ENCODE results near the gene ATF3.

- TF ChIP-seq TSHZ2 (CRISPR knock-in tag; IDR thresholded peaks at IDR 0.05) (peak; percentile 88), PATZ1 (CRISPR knock-in tag; IDR thresholded peaks at IDR 0.05; ENCODE audit: borderline replicate concordance) (0 out of 2 replicates have a peak, but pooled peaks have one; percentile 13), RARB (CRISPR knock-in tag; IDR thresholded peaks at IDR 0.05) (0 out of 2 replicates have a peak, but pooled peaks have one; percentile 48), ARNTL (CRISPR knock-in tag; IDR thresholded peaks at IDR 0.05; ENCODE audit: borderline replicate concordance, low read depth) (no peak), ZFP30 (CRISPR knock-in tag; IDR thresholded peaks at IDR 0.05) (no peak), BACH2 (CRISPR knock-in tag; IDR thresholded peaks at IDR 0.05; ENCODE audit: borderline replicate concordance) (no peak), GLIS3 (CRISPR knock-in tag; IDR thresholded peaks at IDR 0.05) (no peak), PPARA (CRISPR knock-in tag; IDR thresholded peaks at IDR 0.05; ENCODE audit: borderline replicate concordance) (no peak), CSDC2 (CRISPR knock-in tag; IDR thresholded peaks at IDR 0.05) (no peak), CSRNP3 (CRISPR knock-in tag; IDR thresholded peaks at IDR 0.05) (no peak), ISL1 (CRISPR knock-in tag; IDR thresholded peaks at IDR 0.05) (no peak), OSR1 (CRISPR knock-in tag; IDR thresholded peaks at IDR 0.05) (no peak)
These were observed 58.9 kb downstream of the ATF3 start for GRCh38 chr1:212667223-212668139.

Data from SK-N-SH treated with all-trans-retinoic acid at 6 μM for 48 hours (cell line).